GM23338 (cell line): ENCODE results near the gene NKAIN2. TPM values are rescaled to one million over a fixed set of nuclear protein-coding genes. Genes with fewer than 3 reads are reported as not detected.

Source experiments
- ATAC-seq: fragments of 200-7000 bp; cut with Tn5 transposase; 3 replicates; pipeline ENCODE4 v1.9.1; 2020
- DNase-seq: peaks from one replicate; pipeline ENCODE4 v3.0.0-alpha.2; 2015; ENCODE audit warnings: low spot score
- H2AFZ ChIP-seq: fragments of 200-600 bp; sonication (generic); 2 replicates; pipeline ENCODE4 v1.8.0; 2016; ENCODE audit warnings: antibody characterized with exemption, mild to moderate bottlenecking, moderate library complexity
- H3F3A ChIP-seq: fragments of 200-600 bp; sonication (generic); replicated peaks from 2 replicates; pipeline ENCODE4 v1.8.0; 2017; ENCODE audit warnings: antibody characterized with exemption, mixed run types, low read depth
- H3K27ac ChIP-seq: fragments of 200-600 bp; sonication (generic); 2 replicates; pipeline ENCODE4 v1.6.1; 2016; ENCODE audit warnings: low read depth
- H3K27me3 ChIP-seq: fragments of 200-600 bp; sonication (generic); 2 replicates; pipeline ENCODE4 v1.8.0; 2016; ENCODE audit warnings: mild to moderate bottlenecking, mixed run types, moderate library complexity; ENCODE audit not compliant: insufficient read depth
- H3K36me3 ChIP-seq: fragments of 200-600 bp; sonication (generic); 2 replicates; pipeline ENCODE4 v1.8.0; 2016; ENCODE audit warnings: mild to moderate bottlenecking; ENCODE audit not compliant: insufficient read depth
- H3K4me1 ChIP-seq: fragments of 200-600 bp; sonication (generic); 2 replicates; pipeline ENCODE4 v1.8.0; 2016; ENCODE audit warnings: mild to moderate bottlenecking, moderate library complexity; ENCODE audit not compliant: insufficient read depth
- H3K4me2 ChIP-seq: fragments of 200-600 bp; sonication (generic); 2 replicates; pipeline ENCODE4 v1.7.1; 2017; ENCODE audit warnings: mixed run types
- H3K4me3 ChIP-seq: fragments of 200-600 bp; sonication (generic); 2 replicates; pipeline ENCODE4 v1.6.1; 2016; ENCODE audit warnings: mixed run types
- H3K79me2 ChIP-seq: fragments of 200-600 bp; sonication (generic); replicated peaks from 2 replicates; pipeline ENCODE4 v1.8.0; 2017; ENCODE audit warnings: mild to moderate bottlenecking; ENCODE audit not compliant: insufficient read depth
- H3K9me2 ChIP-seq: fragments of 200-600 bp; sonication (generic); 2 replicates; pipeline ENCODE4 v1.8.0; 2017; ENCODE audit not compliant: insufficient read depth
- H4K20me1 ChIP-seq: fragments of 200-600 bp; sonication (generic); replicated peaks from 2 replicates; pipeline ENCODE4 v1.8.0; 2017; ENCODE audit warnings: mild to moderate bottlenecking; ENCODE audit not compliant: insufficient read depth
- H3K27ac Mint-ChIP-seq: 2 replicates; pipeline ENCODE4 v1.8.0; 2020; ENCODE audit warnings: inconsistent platforms, mild to moderate bottlenecking, moderate library complexity, mixed read lengths
- H3K27me3 Mint-ChIP-seq: 3 replicates; pipeline ENCODE4 v1.8.0; 2022; ENCODE audit warnings: low read depth, mild to moderate bottlenecking, moderate library complexity, mixed read lengths, inconsistent platforms; ENCODE audit not compliant: insufficient read depth, poor library complexity
- H3K36me3 Mint-ChIP-seq: 3 replicates; pipeline ENCODE4 v1.8.0; 2021; ENCODE audit warnings: low read depth, mild to moderate bottlenecking, inconsistent platforms, moderate library complexity, mixed read lengths
- H3K4me1 Mint-ChIP-seq: 3 replicates; pipeline ENCODE4 v1.8.0; 2020; ENCODE audit warnings: mild to moderate bottlenecking, inconsistent platforms, mixed read lengths
- H3K4me3 Mint-ChIP-seq: 3 replicates; pipeline ENCODE4 v1.8.0; 2021; ENCODE audit warnings: moderate library complexity, mild to moderate bottlenecking, inconsistent platforms, mixed read lengths
- H3K9me3 Mint-ChIP-seq: 3 replicates; pipeline ENCODE4 v1.8.0; 2020; ENCODE audit warnings: moderate library complexity, mild to moderate bottlenecking, inconsistent platforms, mixed read lengths
- CREB1 ChIP-seq: fragments of 250-450 bp; sonication (Bioruptor Pico); IDR thresholded peaks from 2 replicates; pipeline ENCODE4 v1.5.0; 2020; ENCODE audit warnings: low read depth, mild to moderate bottlenecking, moderate library complexity
- EZH2 ChIP-seq: fragments of 200-600 bp; sonication (generic); IDR thresholded peaks from one replicate; pipeline ENCODE4 v1.8.0; 2017; ENCODE audit warnings: antibody characterized with exemption, mild to moderate bottlenecking, low read depth; ENCODE audit not compliant: unreplicated experiment
- JUNB ChIP-seq: IDR thresholded peaks from one replicate; pipeline ENCODE4 v1.6.1; 2016; ENCODE audit warnings: antibody characterized with exemption; ENCODE audit not compliant: unreplicated experiment
- NANOG ChIP-seq: IDR thresholded peaks from 2 replicates; pipeline ENCODE4 v1.6.1; 2016; ENCODE audit warnings: antibody characterized with exemption, borderline replicate concordance
- POLR2AphosphoS5 ChIP-seq: IDR thresholded peaks from 2 replicates; pipeline ENCODE4 v1.6.1; 2016; ENCODE audit warnings: antibody characterized with exemption, low read depth
- STAT1 ChIP-seq: IDR thresholded peaks from one replicate; pipeline ENCODE4 v1.6.1; 2016; ENCODE audit warnings: antibody characterized with exemption; ENCODE audit not compliant: unreplicated experiment
- ZNF114 ChIP-seq: fragments of 250-450 bp; sonication (Bioruptor Pico); IDR thresholded peaks from 2 replicates; pipeline ENCODE4 v1.5.0; 2020; ENCODE audit warnings: mild to moderate bottlenecking, moderate library complexity
- polyA plus RNA-seq: library from polyadenylated mRNA; unstranded; fragments of >200 nt; fragmentation: Nextera tagmentation; extraction: Ambion mirVana; gene quantifications from 2 replicates; pipeline ENCODE4 v1.2.1, GENCODE V29; 2016
- total RNA-seq: library from RNA; depleted of rRNA; stranded (reverse); fragments of >200 nt; shearing (Covaris generic); gene quantifications from 2 replicates; pipeline ENCODE4 v1.2.3, GENCODE V29; 2014
- TF ChIP-seq, protein P1 (sequence below): IDR thresholded peaks from one replicate; pipeline ENCODE4 v1.6.1; 2018; ENCODE audit warnings: antibody characterized with exemption; ENCODE audit not compliant: unreplicated experiment
- TF ChIP-seq, protein P2 (sequence below): IDR thresholded peaks from 2 replicates; pipeline ENCODE4 v1.6.1; 2016; ENCODE audit warnings: antibody characterized with exemption

NKAIN2 gene
- total and polyA plus RNA-seq, 2 experiments from 2014 or later, result 0.39 to 1.1 TPM

DNA sequence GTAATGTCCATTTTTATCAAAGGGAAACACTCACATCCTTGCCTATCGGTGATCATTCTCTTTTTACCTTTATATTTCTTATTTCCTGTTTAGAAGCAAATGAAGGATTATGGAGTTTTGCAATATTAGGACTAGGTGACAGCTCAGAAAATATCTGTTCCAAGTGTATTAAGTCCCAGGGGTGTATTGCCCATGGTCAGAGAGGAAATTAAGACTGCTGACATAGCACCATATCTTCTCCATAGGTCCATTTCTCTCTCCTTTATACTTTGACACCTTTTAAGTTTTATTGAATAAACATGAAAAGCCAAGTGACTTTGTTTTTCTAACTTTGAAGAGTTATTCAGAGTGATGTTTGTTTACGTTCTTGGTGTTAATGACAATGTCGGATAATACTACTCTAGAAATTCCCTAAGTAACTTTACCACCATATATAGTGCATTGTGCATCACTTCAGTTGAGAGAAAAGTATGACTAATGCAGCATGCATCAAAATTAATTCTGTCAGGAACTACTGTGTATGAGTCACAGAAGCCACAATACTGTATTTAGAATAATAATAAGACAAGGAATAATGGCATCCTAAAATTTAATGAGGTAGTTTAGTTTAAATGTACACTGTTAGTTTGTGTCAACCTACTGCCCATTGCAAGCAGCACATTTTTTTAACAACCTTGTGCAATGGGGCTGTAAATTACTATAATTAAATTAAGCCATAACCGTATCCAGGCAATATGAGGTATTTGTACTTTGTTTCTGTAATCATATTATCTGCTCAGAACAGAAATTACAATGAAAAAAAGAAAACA is 684.2 kb downstream of the NKAIN2 start:
- Histone ChIP-seq H3K27ac (no peak overlapping the region), H3K4me1 (no peaks in the 10 kb centered on the region), H3K36me3 (no peaks in the 10 kb centered on the region), H3F3A (no peaks in the 10 kb centered on the region), H3K4me3 (no peak overlapping the region), H2AFZ (no peak overlapping the region), H3K27me3 (no peaks in the 10 kb centered on the region), H3K4me2 (no peak overlapping the region), H3K79me2 (no peaks in the 10 kb centered on the region), H3K9me2 (no peaks in the 10 kb centered on the region), H4K20me1 (no peaks in the 10 kb centered on the region)
- Mint-ChIP-seq H3K4me1 (peaks cover 8% of the 10 kb centered on the region; the same call in 1 of the 3 replicates), H3K27me3 (no peaks in the 10 kb centered on the region), H3K36me3 (no peaks in the 10 kb centered on the region), H3K4me3 (no peak overlapping the region), H3K27ac (no peak overlapping the region), H3K9me3 (no peaks in the 10 kb centered on the region)
- ATAC-seq (no peak), DNase-seq (no peak)
- TF ChIP-seq ZNF114 (no peak), JUNB (no peak), STAT1 (no peak), POLR2AphosphoS5 (no peak), EZH2 (no peak), CREB1 (CRISPR knock-in tag) (no peak), NANOG (no peak)
- TF ChIP-seq, protein P1, sequence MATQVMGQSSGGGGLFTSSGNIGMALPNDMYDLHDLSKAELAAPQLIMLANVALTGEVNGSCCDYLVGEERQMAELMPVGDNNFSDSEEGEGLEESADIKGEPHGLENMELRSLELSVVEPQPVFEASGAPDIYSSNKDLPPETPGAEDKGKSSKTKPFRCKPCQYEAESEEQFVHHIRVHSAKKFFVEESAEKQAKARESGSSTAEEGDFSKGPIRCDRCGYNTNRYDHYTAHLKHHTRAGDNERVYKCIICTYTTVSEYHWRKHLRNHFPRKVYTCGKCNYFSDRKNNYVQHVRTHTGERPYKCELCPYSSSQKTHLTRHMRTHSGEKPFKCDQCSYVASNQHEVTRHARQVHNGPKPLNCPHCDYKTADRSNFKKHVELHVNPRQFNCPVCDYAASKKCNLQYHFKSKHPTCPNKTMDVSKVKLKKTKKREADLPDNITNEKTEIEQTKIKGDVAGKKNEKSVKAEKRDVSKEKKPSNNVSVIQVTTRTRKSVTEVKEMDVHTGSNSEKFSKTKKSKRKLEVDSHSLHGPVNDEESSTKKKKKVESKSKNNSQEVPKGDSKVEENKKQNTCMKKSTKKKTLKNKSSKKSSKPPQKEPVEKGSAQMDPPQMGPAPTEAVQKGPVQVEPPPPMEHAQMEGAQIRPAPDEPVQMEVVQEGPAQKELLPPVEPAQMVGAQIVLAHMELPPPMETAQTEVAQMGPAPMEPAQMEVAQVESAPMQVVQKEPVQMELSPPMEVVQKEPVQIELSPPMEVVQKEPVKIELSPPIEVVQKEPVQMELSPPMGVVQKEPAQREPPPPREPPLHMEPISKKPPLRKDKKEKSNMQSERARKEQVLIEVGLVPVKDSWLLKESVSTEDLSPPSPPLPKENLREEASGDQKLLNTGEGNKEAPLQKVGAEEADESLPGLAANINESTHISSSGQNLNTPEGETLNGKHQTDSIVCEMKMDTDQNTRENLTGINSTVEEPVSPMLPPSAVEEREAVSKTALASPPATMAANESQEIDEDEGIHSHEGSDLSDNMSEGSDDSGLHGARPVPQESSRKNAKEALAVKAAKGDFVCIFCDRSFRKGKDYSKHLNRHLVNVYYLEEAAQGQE, result no peak
- TF ChIP-seq, protein P2, sequence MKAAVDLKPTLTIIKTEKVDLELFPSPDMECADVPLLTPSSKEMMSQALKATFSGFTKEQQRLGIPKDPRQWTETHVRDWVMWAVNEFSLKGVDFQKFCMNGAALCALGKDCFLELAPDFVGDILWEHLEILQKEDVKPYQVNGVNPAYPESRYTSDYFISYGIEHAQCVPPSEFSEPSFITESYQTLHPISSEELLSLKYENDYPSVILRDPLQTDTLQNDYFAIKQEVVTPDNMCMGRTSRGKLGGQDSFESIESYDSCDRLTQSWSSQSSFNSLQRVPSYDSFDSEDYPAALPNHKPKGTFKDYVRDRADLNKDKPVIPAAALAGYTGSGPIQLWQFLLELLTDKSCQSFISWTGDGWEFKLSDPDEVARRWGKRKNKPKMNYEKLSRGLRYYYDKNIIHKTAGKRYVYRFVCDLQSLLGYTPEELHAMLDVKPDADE, result no peak

DNA sequence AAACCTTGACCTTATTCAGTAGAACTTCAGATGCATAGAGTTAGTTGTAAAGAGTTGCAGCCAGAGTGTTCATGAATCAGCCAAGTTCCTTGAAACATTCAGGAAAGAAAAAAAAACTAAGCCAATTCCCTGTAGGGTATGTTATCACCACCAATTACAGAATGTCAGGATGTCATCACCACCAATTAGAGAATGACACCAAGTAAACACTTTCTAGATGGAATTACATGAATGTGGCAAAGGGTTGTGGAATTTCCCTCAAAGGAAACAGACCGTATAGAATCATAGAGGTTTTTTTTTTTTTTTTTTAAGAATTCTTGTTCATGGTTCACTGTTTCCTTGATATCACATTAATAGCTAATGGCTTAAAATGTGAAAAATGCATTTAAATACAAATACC is 686.5 kb downstream of the NKAIN2 start:
- Mint-ChIP-seq H3K4me1 (peaks cover 15% of the 10 kb centered on the region; the same call in 2 of the 3 replicates), H3K4me3 (no peak overlapping the region), H3K27ac (no peak overlapping the region), H3K36me3 (no peaks in the 10 kb centered on the region), H3K27me3 (no peaks in the 10 kb centered on the region), H3K9me3 (no peaks in the 10 kb centered on the region)
- H3K27ac ChIP-seq, result no peak overlapping the region
- H3K27me3 ChIP-seq, result no peaks in the 10 kb centered on the region
- H4K20me1 ChIP-seq, result no peaks in the 10 kb centered on the region
- H2AFZ ChIP-seq, result no peak overlapping the region
- H3K4me2 ChIP-seq, result no peak overlapping the region
- no peak for TF ChIP-seq NANOG
- no peak overlapping the region for H3K4me3 ChIP-seq
- no peaks in the 10 kb centered on the region for H3K36me3 ChIP-seq
- H3K4me1 ChIP-seq, result peaks cover 7% of the 10 kb centered on the region; the same call in 1 of the 2 replicates
- no peaks in the 10 kb centered on the region for H3F3A ChIP-seq
- no peaks in the 10 kb centered on the region for H3K79me2 ChIP-seq
- ATAC-seq (no peak), DNase-seq (no peak)
- H3K9me2 ChIP-seq, result no peaks in the 10 kb centered on the region
